ENCODE results near the gene HACL1.

Gene HACL1

DNA sequence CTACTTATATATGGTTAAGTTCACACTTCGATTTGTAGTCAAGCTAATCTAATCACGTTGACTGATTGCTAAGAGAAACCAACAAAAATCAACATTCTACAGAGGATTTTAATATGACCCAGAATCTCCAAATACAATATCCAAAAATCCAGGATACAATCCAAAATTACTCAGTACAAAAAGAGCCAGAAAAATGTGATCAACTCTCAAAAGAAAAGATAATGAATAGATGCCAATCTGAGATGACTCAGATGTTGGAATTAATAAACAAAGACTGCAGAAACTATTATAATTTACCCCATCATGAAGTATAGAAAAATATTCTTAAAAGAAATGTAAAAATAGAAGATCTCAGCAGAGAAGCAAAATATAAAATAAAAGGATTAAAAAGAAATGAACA lies 22.3 kb downstream of the HACL1 start:
- DNase-seq (ENCODE audit: low read depth, low spot score): no peak
- in situ Hi-C loops (cut with HindIII; ENCODE audit: low sequenced_read_pairs): no loop called here
- TF ChIP-seq, protein P1, sequence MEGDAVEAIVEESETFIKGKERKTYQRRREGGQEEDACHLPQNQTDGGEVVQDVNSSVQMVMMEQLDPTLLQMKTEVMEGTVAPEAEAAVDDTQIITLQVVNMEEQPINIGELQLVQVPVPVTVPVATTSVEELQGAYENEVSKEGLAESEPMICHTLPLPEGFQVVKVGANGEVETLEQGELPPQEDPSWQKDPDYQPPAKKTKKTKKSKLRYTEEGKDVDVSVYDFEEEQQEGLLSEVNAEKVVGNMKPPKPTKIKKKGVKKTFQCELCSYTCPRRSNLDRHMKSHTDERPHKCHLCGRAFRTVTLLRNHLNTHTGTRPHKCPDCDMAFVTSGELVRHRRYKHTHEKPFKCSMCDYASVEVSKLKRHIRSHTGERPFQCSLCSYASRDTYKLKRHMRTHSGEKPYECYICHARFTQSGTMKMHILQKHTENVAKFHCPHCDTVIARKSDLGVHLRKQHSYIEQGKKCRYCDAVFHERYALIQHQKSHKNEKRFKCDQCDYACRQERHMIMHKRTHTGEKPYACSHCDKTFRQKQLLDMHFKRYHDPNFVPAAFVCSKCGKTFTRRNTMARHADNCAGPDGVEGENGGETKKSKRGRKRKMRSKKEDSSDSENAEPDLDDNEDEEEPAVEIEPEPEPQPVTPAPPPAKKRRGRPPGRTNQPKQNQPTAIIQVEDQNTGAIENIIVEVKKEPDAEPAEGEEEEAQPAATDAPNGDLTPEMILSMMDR (IDR thresholded peaks at IDR 0.05; ENCODE audit: low read depth, low read length): no peak
- no peak overlapping the region for H3K4me3 ChIP-seq (ENCODE audit: low read depth, low read length)

DNA sequence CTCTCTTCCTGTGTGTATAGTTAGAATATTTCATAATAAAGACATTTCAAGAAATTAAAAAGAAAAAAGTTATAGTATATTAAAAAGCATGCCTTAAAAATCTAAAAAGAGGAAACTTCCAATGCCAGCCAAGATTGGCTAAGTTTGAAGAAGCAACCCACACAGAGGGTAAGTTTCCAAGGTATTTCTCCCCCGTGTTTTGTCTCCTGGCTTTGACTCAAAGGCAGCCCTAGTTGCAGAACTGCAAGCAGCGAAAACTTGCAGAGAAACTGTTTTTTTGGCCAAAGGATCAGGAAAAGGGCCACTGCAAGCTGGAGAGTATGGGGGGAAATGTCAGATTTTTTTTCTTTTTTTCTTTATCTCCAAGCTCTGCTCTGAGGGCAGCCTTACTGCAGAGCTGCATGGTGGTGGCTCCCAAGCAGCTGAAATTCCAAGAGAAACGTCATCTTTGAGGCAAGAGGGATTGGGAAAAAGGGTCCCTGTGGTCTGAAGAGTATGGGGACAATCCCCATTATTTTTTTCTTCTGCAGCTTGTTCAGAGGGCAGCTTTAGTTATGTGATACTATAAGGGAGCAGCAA lies 23.0 kb downstream of the HACL1 start:
- no peak for DNase-seq (ENCODE audit: low read depth, low spot score)
- TF ChIP-seq, protein P1 (IDR thresholded peaks at IDR 0.05; ENCODE audit: low read depth, low read length): no peak
- in situ Hi-C loops (cut with HindIII; ENCODE audit: low sequenced_read_pairs): no loop called here
- H3K4me3 ChIP-seq (ENCODE audit: low read depth, low read length): no peak overlapping the region

DNA sequence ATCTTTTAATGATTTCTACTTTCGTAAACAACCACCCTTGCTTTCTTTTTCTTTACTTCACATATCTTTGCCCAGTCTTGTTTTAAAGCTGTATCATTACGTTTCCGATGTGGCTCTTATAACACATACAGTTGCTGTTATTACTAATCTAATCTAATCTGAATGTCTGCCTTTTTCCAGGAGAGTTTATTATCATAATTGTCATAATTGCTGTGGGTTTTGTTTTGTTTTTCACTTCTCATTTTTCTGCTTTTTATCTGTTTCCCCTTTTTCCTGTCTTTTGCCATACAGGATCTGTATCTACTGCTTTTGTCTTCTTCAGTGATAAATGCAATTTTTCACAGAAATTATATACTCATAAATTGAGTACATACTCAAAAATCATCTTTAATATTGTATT lies 24.9 kb downstream of the HACL1 start:
- no peak for DNase-seq (ENCODE audit: low read depth, low spot score)
- TF ChIP-seq, protein P1 (IDR thresholded peaks at IDR 0.05; ENCODE audit: low read depth, low read length): no peak
- in situ Hi-C loops (cut with HindIII; ENCODE audit: low sequenced_read_pairs): no loop called here
- no peak overlapping the region for H3K4me3 ChIP-seq (ENCODE audit: low read depth, low read length)

DNA sequence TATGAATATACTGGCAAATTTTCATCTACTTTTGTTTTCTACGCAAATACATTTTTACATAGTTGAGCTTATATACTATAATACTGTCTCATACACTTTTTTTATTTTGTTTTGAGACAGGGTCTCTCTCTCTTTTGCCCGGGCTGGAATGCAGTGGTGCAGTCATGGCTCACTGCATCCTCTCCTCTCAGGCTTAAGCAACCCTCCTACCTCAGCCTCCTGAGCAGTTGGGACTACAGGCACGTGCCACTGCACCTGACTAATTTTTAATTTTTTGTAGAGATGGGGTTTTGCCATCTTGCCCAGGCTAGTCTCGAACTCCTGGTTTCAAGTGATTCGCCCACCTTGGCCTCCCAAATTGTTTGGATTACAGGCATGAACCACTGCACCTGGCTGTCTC lies 25.9 kb downstream of the HACL1 start:
- no peak for DNase-seq (ENCODE audit: low read depth, low spot score)
- in situ Hi-C loops (cut with HindIII; ENCODE audit: low sequenced_read_pairs): no loop called here
- TF ChIP-seq, protein P1 (IDR thresholded peaks at IDR 0.05; ENCODE audit: low read depth, low read length): no peak
- H3K4me3 ChIP-seq (ENCODE audit: low read depth, low read length): no peak overlapping the region

DNA sequence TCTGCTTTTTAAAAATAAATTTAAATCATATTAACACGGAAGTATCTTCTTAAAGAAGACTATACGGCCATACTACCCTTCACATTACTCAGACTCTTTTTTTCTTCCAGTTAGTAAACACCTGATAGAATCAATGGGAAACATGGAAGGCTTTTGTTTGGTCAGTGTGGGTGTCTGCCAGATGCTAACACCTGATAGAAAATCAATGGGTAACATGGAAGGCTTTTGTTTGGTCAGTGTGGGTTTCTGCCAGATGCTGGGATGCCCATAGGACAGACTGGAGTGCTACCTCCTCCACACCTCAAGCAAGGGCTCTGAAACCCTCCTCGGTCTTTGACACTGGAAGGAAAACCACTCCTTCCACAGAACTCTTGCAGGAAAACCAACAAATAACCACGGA lies 29.2 kb downstream of the HACL1 start:
- in situ Hi-C loops (cut with HindIII; ENCODE audit: low sequenced_read_pairs): no loop called here
- no peak overlapping the region for H3K4me3 ChIP-seq (ENCODE audit: low read depth, low read length)
- TF ChIP-seq, protein P1 (IDR thresholded peaks at IDR 0.05; ENCODE audit: low read depth, low read length): no peak
- no peak for DNase-seq (ENCODE audit: low read depth, low spot score)

DNA sequence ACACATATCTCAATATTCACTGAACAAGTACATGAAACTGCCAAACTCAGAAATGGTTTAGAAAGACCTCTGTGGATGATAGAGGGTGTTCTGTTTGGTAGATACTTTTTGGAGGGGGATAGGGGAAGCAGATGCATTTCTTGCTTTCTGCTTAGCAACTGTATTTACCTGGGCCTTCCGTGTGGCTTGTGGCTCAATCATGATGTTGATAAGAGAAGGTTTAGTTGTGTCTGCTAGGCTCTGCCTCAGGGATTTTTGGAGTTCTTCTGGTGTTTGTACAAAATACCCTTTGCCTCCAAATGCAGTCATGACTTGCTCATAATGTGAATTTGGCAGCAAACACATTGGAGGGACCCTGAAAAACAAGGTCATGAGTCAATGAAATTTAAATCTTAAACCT lies 38.2 kb downstream of the HACL1 start:
- DNase-seq (ENCODE audit: low read depth, low spot score): no peak
- in situ Hi-C loops (cut with HindIII; ENCODE audit: low sequenced_read_pairs): no loop called here
- no peak overlapping the region for H3K4me3 ChIP-seq (ENCODE audit: low read depth, low read length)
- TF ChIP-seq, protein P1 (IDR thresholded peaks at IDR 0.05; ENCODE audit: low read depth, low read length): no peak

DNA sequence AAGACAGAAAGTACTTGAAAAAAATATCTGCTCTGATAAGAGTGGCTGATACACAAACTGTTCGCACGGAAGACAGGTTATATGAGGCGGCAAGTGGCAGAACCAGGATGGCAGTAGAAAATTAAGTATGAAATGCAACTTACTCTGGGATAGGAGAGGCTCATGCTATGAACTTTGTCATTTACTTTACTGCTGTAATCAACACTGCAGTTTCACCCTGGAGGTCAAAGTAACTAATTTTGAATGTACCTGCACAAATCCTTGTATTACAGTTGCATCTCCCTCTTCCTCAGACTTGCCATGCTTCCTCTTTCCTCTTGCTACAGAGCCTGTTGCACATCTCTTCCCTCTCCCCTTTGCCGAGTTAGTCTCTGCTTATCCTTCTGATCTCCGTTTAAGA lies 38.8 kb downstream of the HACL1 start:
- H3K4me3 ChIP-seq (ENCODE audit: low read depth, low read length): no peak overlapping the region
- in situ Hi-C loops (cut with HindIII; ENCODE audit: low sequenced_read_pairs): no loop called here
- DNase-seq (ENCODE audit: low read depth, low spot score): no peak
- TF ChIP-seq, protein P1 (IDR thresholded peaks at IDR 0.05; ENCODE audit: low read depth, low read length): no peak

All from astrocyte of the spinal cord (primary cell).